Liver (tissue), 9 donors: ENCODE data around the gene C2orf92. TPM values are rescaled to one million over a fixed set of nuclear protein-coding genes. Genes with fewer than 3 reads are reported as not detected.

Source experiments
- DNase-seq: peaks from one replicate; pipeline ENCODE4 v3.0.0-alpha.2; 2017; ENCODE audit warnings: low spot score
- H3K27ac ChIP-seq, 2 donors: one replicate each; pipeline ENCODE4 v1.7.0; 2013; ENCODE audit warnings: inconsistent platforms in 2 of 2, low read length in 2 of 2, control low read depth in 1 of 2, low read depth in 1 of 2, mild to moderate bottlenecking in 1 of 2
- H3K27me3 ChIP-seq, 4 donors: one replicate each; pipeline versions ENCODE4 v1.6.1 to v1.7.0; 2013; ENCODE audit warnings: low read length in 3 of 4, inconsistent platforms in 1 of 4, mild to moderate bottlenecking in 1 of 4, moderate library complexity in 1 of 4; ENCODE audit not compliant: control insufficient read depth in 4 of 4, insufficient read depth in 4 of 4
- H3K36me3 ChIP-seq, 4 donors: one replicate each; pipeline versions ENCODE4 v1.6.1 to v1.7.0; 2013; ENCODE audit warnings: low read length in 3 of 4, mild to moderate bottlenecking in 3 of 4, low read depth in 1 of 4, moderate library complexity in 1 of 4; ENCODE audit not compliant: control insufficient read depth in 4 of 4, insufficient read depth in 3 of 4
- H3K4me1 ChIP-seq, 4 donors: one replicate each; pipeline versions ENCODE4 v1.6.1 to v1.7.0; 2013; ENCODE audit warnings: low read length in 3 of 4, mild to moderate bottlenecking in 3 of 4, moderate library complexity in 1 of 4; ENCODE audit not compliant: control insufficient read depth in 4 of 4, insufficient read depth in 4 of 4
- H3K4me3 ChIP-seq, 3 donors: one replicate each; pipeline versions ENCODE4 v1.6.1 to v1.7.0; 2013; ENCODE audit warnings: low read length in 3 of 3, control low read depth in 1 of 3, low read depth in 1 of 3, mild to moderate bottlenecking in 1 of 3
- H3K9ac ChIP-seq, 2 donors: one replicate each; pipeline ENCODE4 v1.7.0; 2013; ENCODE audit warnings: low read length in 2 of 2, mild to moderate bottlenecking in 2 of 2, moderate library complexity in 2 of 2, control low read depth in 1 of 2, low read depth in 1 of 2
- H3K9me3 ChIP-seq, 4 donors: one replicate each; pipeline versions ENCODE4 v1.6.1 to v1.7.0; 2013; ENCODE audit warnings: low read length in 3 of 4; ENCODE audit not compliant: control insufficient read depth in 4 of 4
- ATF3 ChIP-seq: IDR thresholded peaks from 2 replicates; pipeline ENCODE4 v1.6.1; 2016; ENCODE audit warnings: antibody characterized with exemption
- CTCF ChIP-seq: fragments of 150-350 bp; IDR thresholded peaks from 2 replicates; pipeline ENCODE4 v1.5.1; 2017; ENCODE audit warnings: improper control_type of control experiment, low read depth, low read length; ENCODE audit not compliant: missing input control
- EGR1 ChIP-seq, 2 donors: IDR thresholded peaks; 2 replicates each; pipeline ENCODE4 v1.6.1; 2016 to 2018; ENCODE audit warnings: antibody characterized with exemption in 2 of 2, low read depth in 2 of 2
- FOXA1 ChIP-seq: IDR thresholded peaks from 2 replicates; pipeline ENCODE4 v1.6.1; 2016; ENCODE audit warnings: antibody characterized with exemption
- FOXA2 ChIP-seq: IDR thresholded peaks from 2 replicates; pipeline ENCODE4 v1.6.1; 2016; ENCODE audit warnings: antibody characterized with exemption
- GABPA ChIP-seq, 2 donors: IDR thresholded peaks in 1 of 2; conservative IDR thresholded peaks in 1 of 2; 2 replicates each; pipeline ENCODE4 v1.6.1; 2016; ENCODE audit warnings: antibody characterized with exemption in 2 of 2, mild to moderate bottlenecking in 1 of 2, moderate library complexity in 1 of 2
- HNF4A ChIP-seq, 2 donors: conservative IDR thresholded peaks; 2 replicates each; pipeline ENCODE4 v1.6.1; 2016; ENCODE audit warnings: antibody characterized with exemption in 2 of 2, mild to moderate bottlenecking in 2 of 2
- HNF4G ChIP-seq: IDR thresholded peaks from 2 replicates; pipeline ENCODE4 v1.6.1; 2016; ENCODE audit warnings: antibody characterized with exemption
- JUND ChIP-seq, 2 donors: IDR thresholded peaks; 2 replicates each; pipeline ENCODE4 v1.6.1; 2016; ENCODE audit warnings: antibody characterized with exemption in 2 of 2
- MAX ChIP-seq: IDR thresholded peaks from 2 replicates; pipeline ENCODE4 v1.6.1; 2016; ENCODE audit warnings: antibody characterized with exemption
- NR2F2 ChIP-seq: IDR thresholded peaks from 2 replicates; pipeline ENCODE4 v1.6.1; 2016; ENCODE audit warnings: antibody characterized with exemption
- RAD21 ChIP-seq, 2 donors: IDR thresholded peaks; 2 replicates each; pipeline ENCODE4 v1.6.1; 2016; ENCODE audit warnings: antibody characterized with exemption in 2 of 2, mild to moderate bottlenecking in 2 of 2
- REST ChIP-seq: IDR thresholded peaks from 2 replicates; pipeline ENCODE4 v1.6.1; 2016; ENCODE audit warnings: antibody characterized with exemption, mild to moderate bottlenecking
- RXRA ChIP-seq, 2 donors: IDR thresholded peaks; 2 replicates each; pipeline ENCODE4 v1.6.1; 2017 to 2018; ENCODE audit warnings: antibody characterized with exemption in 2 of 2, mild to moderate bottlenecking in 1 of 2
- SP1 ChIP-seq: IDR thresholded peaks from 2 replicates; pipeline ENCODE4 v1.6.1; 2018; ENCODE audit warnings: antibody characterized with exemption, mild to moderate bottlenecking
- TAF1 ChIP-seq: conservative IDR thresholded peaks from 2 replicates; pipeline ENCODE4 v1.6.1; 2016; ENCODE audit warnings: antibody characterized with exemption, mild to moderate bottlenecking
- YY1 ChIP-seq: IDR thresholded peaks from 2 replicates; pipeline ENCODE4 v1.6.1; 2016; ENCODE audit warnings: antibody characterized with exemption, mild to moderate bottlenecking
- ZBTB33 ChIP-seq: IDR thresholded peaks from 2 replicates; pipeline ENCODE4 v1.6.1; 2016; ENCODE audit warnings: antibody characterized with exemption
- WGBS: extraction: QIAGEN DNeasy Blood & Tissue Kit; methylation state at CpG from one replicate; pipeline ENCODE4 v1.1.7; 2013; 5-methylcytosine and 5-hydroxymethylcytosine counted together
- polyA plus RNA-seq, 2 donors: library from polyadenylated mRNA; stranded (reverse) in 1 of 2; unstranded in 1 of 2; fragments of 200-250 nt in 1 of 2; fragments of >200 nt in 1 of 2; fragmentation: Nextera tagmentation in 1 of 2; extraction: Ambion mirVana in 1 of 2; gene quantifications; one replicate each; pipeline versions ENCODE4 v1.2.1 to v1.2.3, GENCODE V29; 2013 to 2015
- total RNA-seq, 2 donors: library from RNA; depleted of rRNA; stranded (reverse); fragments of >200 nt; gene quantifications; one replicate each; pipeline ENCODE4 v1.2.3, GENCODE V29; 2014
- donor health status: healthy.
- donor health status: healthy.
- donor health status: healthy.
- donor health status: healthy.
- donor health status: healthy.

C2orf92 gene
- total and polyA plus RNA-seq, 4 donors = 0.96 to 8.0 (median 2.7) TPM

GRCh38 chr2:97661927-97662326, 7.6 kb upstream of the C2orf92 start:
- H3K4me3 ChIP-seq = no peak overlapping the region
- 90% methylated on average over 6 of the region's 6 CpGs for WGBS
- H3K4me1 ChIP-seq = peaks cover 10 to 15% (median 13%) of the 10 kb centered on the region in 4 donors
- H3K27me3 ChIP-seq = no peaks in the 10 kb centered on the region
- no peak for DNase-seq
- peaks cover 8 to 24% (median 15%) of the 10 kb centered on the region in 4 donors for H3K36me3 ChIP-seq
- no peak for TF ChIP-seq REST
- H3K9ac ChIP-seq = no peak overlapping the region
- H3K27ac ChIP-seq = no peak overlapping the region
- H3K9me3 ChIP-seq = no peaks in the 10 kb centered on the region

- 57% methylated on average over 12 of the region's 12 CpGs for WGBS
- Histone ChIP-seq H3K27ac (peak overlapping the region; percentile 87 to 97), H3K36me3 (peaks cover 5 to 20% (median 13%) of the 10 kb centered on the region in 4 donors), H3K27me3 (no peaks in the 10 kb centered on the region), H3K9ac (peak overlapping the region in 1 of 2 donors; percentile 99), H3K9me3 (no peaks in the 10 kb centered on the region), H3K4me1 (peaks cover 10 to 15% (median 13%) of the 10 kb centered on the region in 4 donors), H3K4me3 (peak overlapping the region; percentile 61 to 99 (median 96))
- TF ChIP-seq REST = no peak
- TF ChIP-seq FOXA2 = no peak
- no peak for TF ChIP-seq ATF3
- no peak for TF ChIP-seq RXRA (IDR thresholded peaks at IDR 0.05)
- TF ChIP-seq NR2F2 = no peak
- no peak for TF ChIP-seq TAF1
- no peak for TF ChIP-seq SP1
- no peak for TF ChIP-seq HNF4G
- no peak for TF ChIP-seq CTCF
- no peak for TF ChIP-seq YY1
- TF ChIP-seq JUND (IDR thresholded peaks at IDR 0.05) = no peak
- TF ChIP-seq GABPA (IDR thresholded peaks at IDR 0.05 in 1 of 2, conservative IDR thresholded peaks at IDR 0.05 in 1 of 2) = no peak
- no peak for TF ChIP-seq ZBTB33
- TF ChIP-seq MAX = no peak
- no peak for TF ChIP-seq FOXA1
- TF ChIP-seq RAD21 (IDR thresholded peaks at IDR 0.05) = no peak
- TF ChIP-seq EGR1 (IDR thresholded peaks at IDR 0.05; ENCODE audit: low read depth in 2 of 2) = no peak
- no peak for TF ChIP-seq HNF4A (conservative IDR thresholded peaks at IDR 0.05)
- DNase-seq = no peak
These were observed 7.1 kb upstream of the C2orf92 start for GRCh38 chr2:97662386-97662894.
